ENCODE results near the gene CUL5.

Gene CUL5

DNA sequence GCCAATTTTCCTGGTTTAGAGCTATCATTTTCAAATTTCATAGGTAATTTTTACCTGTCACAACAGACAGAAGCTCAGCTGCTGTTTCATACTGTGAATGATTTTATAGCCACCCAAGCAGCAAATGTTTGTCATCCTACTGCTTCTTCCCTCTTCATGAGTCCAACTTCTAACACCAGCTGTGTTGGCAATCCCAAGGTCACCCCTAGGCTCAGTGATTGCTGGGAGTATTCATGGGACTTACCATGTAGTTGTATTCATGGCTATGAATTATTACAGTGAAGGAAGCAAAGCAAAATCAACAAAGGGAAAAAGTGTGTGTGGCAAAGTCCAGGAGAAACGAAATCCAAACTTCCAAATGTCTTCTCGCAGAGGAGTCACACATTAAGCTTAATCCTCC lies 28.5 kb downstream of the CUL5 start:
- H3K4me3 Mint-ChIP-seq: no peak overlapping the region
- H3K36me3 Mint-ChIP-seq: peaks cover 5% of the 10 kb centered on the region
- no peak overlapping the region for H3K27ac Mint-ChIP-seq
- H3K27me3 Mint-ChIP-seq: no peaks in the 10 kb centered on the region
- H3K9me3 Mint-ChIP-seq (ENCODE audit: low read depth): no peaks in the 10 kb centered on the region
- H3K4me1 Mint-ChIP-seq (ENCODE audit: low read depth): peaks cover 16% of the 10 kb centered on the region

DNA sequence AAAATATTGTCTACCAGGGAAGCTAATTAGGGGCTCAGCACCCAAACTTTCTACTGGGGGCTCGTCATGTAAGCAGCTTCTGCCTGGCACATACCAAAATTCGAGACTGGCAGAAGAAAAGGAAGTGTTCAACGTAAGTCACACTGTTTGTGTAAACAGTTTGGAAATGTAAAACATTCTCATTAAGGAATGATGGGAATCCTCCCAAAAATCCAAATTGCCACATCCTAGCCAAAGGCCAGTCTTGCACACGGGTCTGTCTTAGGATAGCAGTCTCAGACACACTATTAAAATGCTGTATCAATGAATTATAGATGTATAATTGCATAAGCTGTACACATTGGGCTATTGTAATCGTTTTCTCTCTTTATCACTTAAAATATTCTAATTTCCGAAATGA lies 28.9 kb downstream of the CUL5 start:
- Mint-ChIP-seq H3K36me3 (peaks cover 5% of the 10 kb centered on the region), H3K27me3 (no peaks in the 10 kb centered on the region), H3K4me1 (ENCODE audit: low read depth) (peaks cover 14% of the 10 kb centered on the region), H3K27ac (no peak overlapping the region), H3K4me3 (no peak overlapping the region), H3K9me3 (ENCODE audit: low read depth) (no peaks in the 10 kb centered on the region)

DNA sequence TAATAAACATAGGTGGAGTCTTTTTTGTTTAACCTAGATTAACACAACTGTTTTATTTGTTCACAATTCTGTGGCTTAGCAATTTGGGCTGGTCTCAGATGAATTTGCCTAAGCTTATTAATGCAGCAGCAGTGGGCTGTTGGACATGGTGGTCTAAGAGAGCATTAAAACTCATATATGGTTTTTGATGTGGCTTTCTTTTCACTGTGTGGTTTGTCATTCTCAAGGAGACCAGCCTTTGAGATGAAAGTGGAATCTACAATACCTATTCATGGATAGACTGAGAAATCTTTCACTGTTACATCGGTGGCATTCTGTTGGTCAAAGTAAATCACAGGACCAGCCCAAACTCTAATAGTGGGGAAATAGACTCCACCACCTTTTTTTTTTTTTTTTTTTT lies 39.6 kb downstream of the CUL5 start:
- Mint-ChIP-seq H3K4me1 (ENCODE audit: low read depth) (peaks cover 11% of the 10 kb centered on the region), H3K4me3 (no peak overlapping the region), H3K27ac (no peak overlapping the region), H3K9me3 (ENCODE audit: low read depth) (no peaks in the 10 kb centered on the region), H3K36me3 (peaks cover 5% of the 10 kb centered on the region), H3K27me3 (no peaks in the 10 kb centered on the region)

DNA sequence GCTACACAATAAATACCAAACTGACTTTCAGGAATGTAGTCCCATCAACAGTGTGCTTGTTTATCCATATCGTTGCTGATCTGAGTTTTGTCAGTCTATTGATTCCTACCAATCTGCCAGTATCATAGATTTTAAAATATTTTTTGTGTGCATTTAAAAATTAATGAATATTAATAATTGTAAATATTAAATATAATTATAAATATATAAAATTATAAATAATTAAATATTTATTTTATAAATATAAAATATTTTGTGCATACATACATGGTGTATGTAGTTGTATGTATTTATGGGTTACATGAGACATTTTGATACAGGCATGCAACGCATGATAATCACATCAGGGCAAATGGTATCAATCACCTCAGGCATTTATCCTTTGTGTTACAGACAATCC lies 53.6 kb downstream of the CUL5 start:
- no peak overlapping the region for H3K4me3 Mint-ChIP-seq
- H3K4me1 Mint-ChIP-seq (ENCODE audit: low read depth): peaks cover 3% of the 10 kb centered on the region
- H3K36me3 Mint-ChIP-seq: peaks cover 19% of the 10 kb centered on the region
- no peaks in the 10 kb centered on the region for H3K27me3 Mint-ChIP-seq
- no peaks in the 10 kb centered on the region for H3K9me3 Mint-ChIP-seq (ENCODE audit: low read depth)
- no peak overlapping the region for H3K27ac Mint-ChIP-seq

DNA sequence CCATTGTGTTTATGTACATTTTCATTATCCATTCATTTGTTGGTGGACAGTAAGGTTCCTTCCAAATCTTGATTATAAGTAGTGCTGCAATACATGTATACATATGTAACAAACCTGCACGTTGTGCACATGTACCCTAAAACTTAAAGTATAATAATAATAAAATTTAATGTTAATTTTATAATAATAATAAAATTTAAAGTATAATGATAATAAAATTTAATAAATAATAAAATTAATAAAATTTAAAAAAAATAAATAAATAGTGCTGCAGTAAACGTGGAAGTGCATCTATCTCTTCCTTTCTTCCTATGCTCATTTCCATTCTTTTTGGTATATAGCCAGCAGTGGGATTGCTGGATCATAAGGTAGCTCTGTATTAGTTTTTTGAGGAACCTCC lies 54.7 kb downstream of the CUL5 start:
- Mint-ChIP-seq H3K4me3 (no peak overlapping the region), H3K4me1 (ENCODE audit: low read depth) (peaks cover 5% of the 10 kb centered on the region), H3K27me3 (no peaks in the 10 kb centered on the region), H3K36me3 (peaks cover 19% of the 10 kb centered on the region), H3K9me3 (ENCODE audit: low read depth) (no peaks in the 10 kb centered on the region), H3K27ac (no peak overlapping the region)

DNA sequence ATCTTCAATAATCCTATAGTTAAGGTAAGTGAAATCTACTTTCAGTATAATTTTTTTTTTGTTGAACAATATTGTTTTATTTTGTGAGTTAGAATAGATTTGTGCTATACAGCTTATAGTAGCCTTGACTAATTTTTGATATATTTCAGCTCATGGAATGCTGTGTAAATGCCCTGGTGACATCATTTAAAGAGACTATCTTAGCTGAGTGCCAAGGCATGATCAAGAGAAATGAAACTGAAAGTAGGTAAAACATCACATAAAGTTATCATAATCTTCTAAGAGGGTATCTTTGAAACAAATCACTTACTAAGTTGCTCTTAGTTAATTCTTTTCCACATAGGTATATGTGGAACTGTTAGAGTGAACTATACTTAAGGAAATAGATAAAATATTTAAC lies 61.2 kb downstream of the CUL5 start:
- Mint-ChIP-seq H3K27me3 (no peaks in the 10 kb centered on the region), H3K9me3 (ENCODE audit: low read depth) (no peaks in the 10 kb centered on the region), H3K4me1 (ENCODE audit: low read depth) (peaks cover 26% of the 10 kb centered on the region), H3K27ac (peak overlapping the region; percentile 66), H3K4me3 (peak overlapping the region; percentile 38), H3K36me3 (peaks cover 10% of the 10 kb centered on the region)

DNA sequence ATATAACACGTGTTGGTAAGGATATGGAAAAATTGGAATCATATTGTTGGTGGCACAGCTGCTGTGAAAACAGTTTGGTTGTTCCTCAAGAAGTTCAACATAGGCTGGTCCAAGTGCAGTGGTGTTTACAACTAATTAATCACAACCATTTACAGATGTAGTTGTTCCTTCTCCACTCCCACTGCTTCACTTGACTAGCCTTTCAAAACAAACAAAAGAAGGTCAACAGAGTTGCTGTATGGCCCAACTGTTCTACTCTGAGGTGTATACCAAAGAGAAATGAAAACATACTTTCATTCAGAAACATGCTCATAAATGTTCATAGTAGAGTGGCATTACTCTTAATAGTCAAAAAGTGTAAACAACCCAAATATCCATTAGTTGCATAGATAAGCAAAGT lies 76.1 kb downstream of the CUL5 start:
- Mint-ChIP-seq H3K36me3 (peaks cover 10% of the 10 kb centered on the region), H3K27ac (no peak overlapping the region), H3K4me3 (no peak overlapping the region), H3K9me3 (ENCODE audit: low read depth) (no peaks in the 10 kb centered on the region), H3K4me1 (ENCODE audit: low read depth) (peaks cover 4% of the 10 kb centered on the region), H3K27me3 (no peaks in the 10 kb centered on the region)

DNA sequence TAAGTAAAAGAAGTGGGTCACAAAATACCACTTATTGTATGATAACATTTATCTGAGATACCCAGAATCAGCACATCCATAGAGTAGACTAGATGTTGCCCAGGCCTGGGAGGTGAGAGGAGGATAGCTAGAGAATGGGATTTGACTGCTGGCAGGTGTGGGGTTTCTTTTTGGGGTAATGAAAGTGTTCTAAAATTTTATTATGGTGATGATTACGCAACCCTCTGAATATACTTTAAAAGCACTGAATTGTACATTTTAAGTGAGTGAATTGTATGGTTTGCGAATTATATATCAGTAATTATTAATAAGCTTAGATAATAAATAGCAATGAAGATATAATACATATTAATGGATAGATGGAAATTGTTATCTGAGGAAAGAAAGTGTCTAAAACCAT lies 77.0 kb downstream of the CUL5 start:
- no peaks in the 10 kb centered on the region for H3K9me3 Mint-ChIP-seq (ENCODE audit: low read depth)

DNA sequence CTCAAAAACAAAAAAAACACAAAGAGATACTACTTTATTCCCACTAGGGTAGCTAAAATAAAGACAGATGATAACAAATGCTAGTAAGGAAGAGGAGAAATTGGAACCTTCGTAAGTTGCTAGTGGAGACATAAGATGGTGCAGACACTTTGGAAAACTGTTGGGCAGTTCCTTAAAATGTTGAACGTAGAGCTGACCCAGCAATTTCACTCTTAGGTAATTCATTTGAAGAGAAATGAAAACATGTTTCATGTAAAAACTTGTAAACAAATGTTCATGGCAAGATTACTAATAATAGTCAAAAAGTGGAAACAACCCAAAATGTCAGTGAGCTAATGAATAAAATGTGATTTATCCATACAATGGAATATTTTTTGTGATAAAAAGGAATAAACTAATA lies 83.4 kb downstream of the CUL5 start:
- Mint-ChIP-seq H3K4me1 (ENCODE audit: low read depth) (peaks cover 1% of the 10 kb centered on the region), H3K9me3 (ENCODE audit: low read depth) (no peaks in the 10 kb centered on the region), H3K4me3 (no peak overlapping the region), H3K36me3 (no peaks in the 10 kb centered on the region), H3K27me3 (no peaks in the 10 kb centered on the region), H3K27ac (no peak overlapping the region)

More for the DNA sequence above, 77.0 kb downstream of the CUL5 start:
- Mint-ChIP-seq H3K4me1 (ENCODE audit: low read depth) (peaks cover 4% of the 10 kb centered on the region), H3K36me3 (peaks cover 7% of the 10 kb centered on the region), H3K4me3 (no peak overlapping the region), H3K27ac (no peak overlapping the region), H3K27me3 (no peaks in the 10 kb centered on the region)

DNA sequence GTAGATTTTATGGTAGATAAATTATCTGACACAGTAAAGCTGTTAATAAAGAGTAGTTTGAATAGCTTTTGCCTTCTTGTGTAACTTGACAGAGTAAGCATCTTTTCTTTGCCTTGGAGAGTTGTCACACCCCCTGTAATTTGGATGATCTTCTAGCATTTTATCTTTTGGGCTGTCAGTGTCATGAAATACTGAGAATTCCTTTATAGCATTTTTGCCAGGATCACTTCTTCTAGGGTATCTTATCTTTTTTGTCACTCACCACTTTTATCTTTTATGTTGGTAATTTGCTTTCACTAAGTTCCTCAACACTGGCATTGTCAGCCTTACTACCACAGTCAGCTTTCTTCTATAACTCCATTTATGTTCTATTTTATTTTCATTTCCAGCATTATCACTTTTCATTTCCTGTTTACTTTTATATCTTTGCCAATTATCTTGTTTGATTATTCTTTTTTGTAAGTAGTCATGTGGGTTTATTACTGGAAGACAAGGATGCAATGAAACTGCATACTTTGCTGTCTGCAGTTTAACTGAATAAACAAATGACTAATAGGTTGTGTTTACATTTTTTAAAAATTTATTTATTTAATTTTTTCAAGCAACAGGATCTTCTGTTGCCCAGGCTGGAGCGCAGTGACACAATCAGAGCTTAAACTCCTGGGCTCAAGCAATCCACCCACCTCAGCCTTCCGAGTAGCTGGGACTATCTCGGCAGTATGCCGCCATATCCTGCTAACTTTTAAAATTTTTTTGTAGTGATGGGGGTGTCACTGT lies 84.6 kb downstream of the CUL5 start:
- H3K4me1 Mint-ChIP-seq (ENCODE audit: low read depth): peaks cover 1% of the 10 kb centered on the region
- no peaks in the 10 kb centered on the region for H3K27me3 Mint-ChIP-seq
- H3K27ac Mint-ChIP-seq: peak overlapping the region; percentile 24
- H3K36me3 Mint-ChIP-seq: peaks cover 3% of the 10 kb centered on the region
- H3K4me3 Mint-ChIP-seq: no peak overlapping the region
- H3K9me3 Mint-ChIP-seq (ENCODE audit: low read depth): no peaks in the 10 kb centered on the region

DNA sequence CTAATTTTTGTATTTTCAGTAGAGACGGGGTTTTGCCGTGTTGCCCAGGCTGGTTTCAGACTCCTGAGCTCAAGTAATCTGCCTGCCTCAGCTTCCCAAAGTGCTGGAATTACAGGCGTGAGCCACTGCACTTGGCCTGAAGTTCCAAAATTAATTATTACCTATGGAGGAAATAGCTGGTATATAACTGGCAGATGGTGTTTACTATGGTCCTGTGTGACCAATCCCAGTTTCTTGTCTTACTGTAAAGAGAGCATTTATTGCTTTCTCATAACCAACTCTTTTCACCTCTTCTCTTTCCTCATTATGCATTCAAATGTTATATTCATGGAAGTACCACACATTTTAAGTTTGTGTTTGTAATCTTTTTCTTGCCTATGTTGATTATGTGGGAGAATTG lies 88.5 kb downstream of the CUL5 start:
- H3K4me3 Mint-ChIP-seq: no peak overlapping the region
- H3K9me3 Mint-ChIP-seq (ENCODE audit: low read depth): no peaks in the 10 kb centered on the region
- H3K27me3 Mint-ChIP-seq: no peaks in the 10 kb centered on the region
- peaks cover 3% of the 10 kb centered on the region for H3K36me3 Mint-ChIP-seq
- H3K27ac Mint-ChIP-seq: peak overlapping the region; percentile 52
- peaks cover 1% of the 10 kb centered on the region for H3K4me1 Mint-ChIP-seq (ENCODE audit: low read depth)

DNA sequence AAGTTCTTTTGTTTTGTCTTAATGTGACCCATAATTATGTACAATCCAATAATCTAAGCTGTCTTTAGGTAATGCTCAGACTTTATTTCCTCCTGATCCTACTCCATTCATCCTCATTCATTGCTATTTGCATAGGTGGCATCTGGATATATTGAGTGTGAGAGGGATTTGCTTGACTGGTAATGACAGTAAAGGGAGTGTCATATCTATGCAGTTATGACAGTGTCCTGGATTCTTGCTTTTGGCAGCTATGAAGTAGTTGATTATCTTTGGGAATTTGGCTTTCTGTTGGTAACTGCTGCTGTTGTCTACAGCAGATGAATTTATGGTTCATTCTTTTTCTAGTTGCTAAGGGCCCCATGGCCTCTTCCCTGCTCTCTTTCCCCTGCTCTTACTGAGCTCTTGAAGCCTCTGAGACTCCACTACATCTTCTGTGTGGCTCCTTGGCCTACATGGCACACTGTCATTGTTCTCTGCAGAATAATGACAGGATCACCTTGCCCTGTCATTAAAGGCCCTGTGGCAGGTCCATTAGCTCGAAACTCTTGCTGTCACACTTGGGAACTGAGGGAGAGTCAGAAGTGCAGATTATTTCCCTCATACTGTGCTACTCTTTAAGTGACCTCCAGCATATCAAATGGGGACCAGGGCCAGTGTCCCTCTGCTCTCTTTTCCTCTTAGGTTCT lies 92.5 kb downstream of the CUL5 start:
- H3K27ac Mint-ChIP-seq: peak overlapping the region; percentile 78
- peaks cover 3% of the 10 kb centered on the region for H3K36me3 Mint-ChIP-seq
- no peaks in the 10 kb centered on the region for H3K27me3 Mint-ChIP-seq
- H3K4me3 Mint-ChIP-seq: no peak overlapping the region
- H3K9me3 Mint-ChIP-seq (ENCODE audit: low read depth): no peaks in the 10 kb centered on the region
- no peaks in the 10 kb centered on the region for H3K4me1 Mint-ChIP-seq (ENCODE audit: low read depth)

DNA sequence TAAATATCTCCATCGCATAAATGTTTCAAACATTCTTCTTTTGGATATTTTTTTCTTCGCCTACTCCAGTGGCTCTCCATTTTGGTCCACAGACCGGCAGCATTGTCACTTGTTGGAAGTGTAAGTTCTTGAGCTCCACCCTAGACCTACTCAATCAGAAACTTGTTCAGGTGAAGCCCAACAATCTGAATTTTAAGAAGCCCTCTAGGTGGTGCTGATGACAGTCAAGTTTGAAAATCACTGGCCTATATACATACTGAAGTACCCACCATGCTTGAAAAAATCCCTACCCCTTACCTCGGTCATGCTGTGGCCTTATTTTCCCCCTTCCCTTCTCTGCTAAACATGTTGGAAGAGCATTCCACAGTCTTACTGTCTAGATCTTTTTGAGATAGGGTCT lies 102.4 kb downstream of the CUL5 start:
- Mint-ChIP-seq H3K4me1 (ENCODE audit: low read depth) (no peaks in the 10 kb centered on the region), H3K9me3 (ENCODE audit: low read depth) (no peaks in the 10 kb centered on the region), H3K27ac (peak overlapping the region; percentile 2), H3K27me3 (no peaks in the 10 kb centered on the region), H3K4me3 (no peak overlapping the region), H3K36me3 (peaks cover 2% of the 10 kb centered on the region)

DNA sequence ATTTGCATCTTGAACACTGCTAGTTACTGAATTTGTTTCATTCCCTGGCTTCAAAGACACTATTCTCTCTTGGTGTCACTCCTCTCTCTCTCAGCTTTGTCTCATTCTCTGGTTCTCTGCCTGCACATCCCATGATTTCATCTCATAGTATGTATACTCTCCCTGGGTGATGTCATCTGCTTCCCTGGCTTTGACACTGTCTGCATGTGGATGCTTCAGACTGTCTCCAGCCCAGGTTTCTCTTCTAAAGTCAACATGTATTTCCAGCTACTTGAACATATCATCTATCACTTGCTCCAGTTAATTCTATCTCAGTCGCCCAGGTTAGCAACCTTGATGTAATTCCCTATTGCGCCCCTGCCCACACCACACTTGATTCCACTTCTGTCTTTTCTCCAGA lies 103.4 kb downstream of the CUL5 start:
- H3K27me3 Mint-ChIP-seq: no peaks in the 10 kb centered on the region
- no peak overlapping the region for H3K4me3 Mint-ChIP-seq
- no peaks in the 10 kb centered on the region for H3K4me1 Mint-ChIP-seq (ENCODE audit: low read depth)
- no peaks in the 10 kb centered on the region for H3K9me3 Mint-ChIP-seq (ENCODE audit: low read depth)
- peaks cover 2% of the 10 kb centered on the region for H3K36me3 Mint-ChIP-seq
- peak overlapping the region; percentile 35 for H3K27ac Mint-ChIP-seq

DNA sequence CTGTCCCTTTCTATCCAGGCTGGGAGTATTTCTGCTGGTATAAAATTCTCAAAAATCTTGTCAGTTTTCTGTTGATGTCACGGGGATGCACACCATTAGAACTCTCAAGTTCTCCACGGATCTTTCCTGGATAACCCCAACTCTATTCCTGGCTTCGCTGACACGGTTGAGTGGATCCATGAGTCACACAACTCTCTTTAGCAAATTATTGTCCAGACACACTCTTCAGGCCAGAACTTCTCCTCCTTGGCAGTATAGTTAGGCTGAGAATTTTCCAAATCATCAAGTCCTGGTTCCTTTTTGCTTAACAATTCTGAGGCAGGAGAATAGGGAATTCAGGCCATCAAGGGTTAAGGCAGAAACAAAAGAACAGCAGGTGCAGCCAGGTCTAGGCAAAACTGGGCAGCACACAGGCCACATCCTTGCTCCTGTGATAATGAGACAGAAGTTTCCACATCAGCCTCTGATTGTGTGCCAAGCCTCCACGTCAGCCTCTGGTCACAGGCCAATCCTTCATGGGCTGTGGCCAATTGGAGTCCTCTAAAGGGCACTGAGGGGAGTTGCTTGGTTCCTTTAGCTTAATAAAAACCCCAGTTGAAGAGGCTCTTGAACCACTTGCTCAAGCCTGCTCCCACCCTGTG lies 106.9 kb downstream of the CUL5 start:
- Mint-ChIP-seq H3K27me3 (no peaks in the 10 kb centered on the region), H3K36me3 (peaks cover 2% of the 10 kb centered on the region), H3K4me1 (ENCODE audit: low read depth) (no peaks in the 10 kb centered on the region), H3K27ac (no peak overlapping the region), H3K4me3 (no peak overlapping the region), H3K9me3 (ENCODE audit: low read depth) (no peaks in the 10 kb centered on the region)
